Small intestine (tissue), 7 donors: ENCODE measurements around the gene FLCN. TPM values are rescaled to one million over a fixed set of nuclear protein-coding genes. Genes with fewer than 3 reads are reported as not detected.
A peak's percentile ranks its signal among the peaks of the same experiment; 100 is the strongest.

Experiments
- DNase-seq, 2 donors: peaks; one replicate each; pipeline versions ENCODE4 v3.0.0 to v3.0.0-alpha.2; 2013
- FAIRE-seq: peaks from 2 replicates; lab custom pipeline; 2012; peaks lifted over from hg19 to GRCh38; lab: Jason Lieb, UNC
- H3K27ac ChIP-seq, 3 donors: one replicate each; pipeline ENCODE4 v1.5.1; 2013; ENCODE audit warnings: low read length in 2 of 3, mild to moderate bottlenecking in 2 of 3, control low read depth in 1 of 3, inconsistent platforms in 1 of 3, low read depth in 1 of 3, moderate library complexity in 1 of 3
- H3K27me3 ChIP-seq, 3 donors: one replicate each; pipeline ENCODE4 v1.6.1; 2013; ENCODE audit warnings: low read length in 3 of 3, inconsistent platforms in 1 of 3; ENCODE audit not compliant: control insufficient read depth in 3 of 3, insufficient read depth in 3 of 3
- H3K36me3 ChIP-seq, 3 donors: one replicate each; pipeline ENCODE4 v1.6.1; 2013; ENCODE audit warnings: low read length in 3 of 3, inconsistent platforms in 1 of 3, low read depth in 1 of 3, mild to moderate bottlenecking in 1 of 3, moderate library complexity in 1 of 3; ENCODE audit not compliant: control insufficient read depth in 3 of 3, insufficient read depth in 2 of 3
- H3K4me1 ChIP-seq, 3 donors: one replicate each; pipeline ENCODE4 v1.6.1; 2013; ENCODE audit warnings: low read length in 2 of 3, inconsistent platforms in 1 of 3, low read depth in 1 of 3, mild to moderate bottlenecking in 1 of 3, moderate library complexity in 1 of 3; ENCODE audit not compliant: control insufficient read depth in 3 of 3, insufficient read depth in 2 of 3
- H3K4me3 ChIP-seq, 3 donors: one replicate each; pipeline ENCODE4 v1.5.1; 2013; ENCODE audit warnings: low read length in 3 of 3, control low read depth in 1 of 3, inconsistent platforms in 1 of 3, low read depth in 1 of 3, mild to moderate bottlenecking in 1 of 3, moderate library complexity in 1 of 3
- H3K9me3 ChIP-seq, 2 donors: one replicate each; pipeline ENCODE4 v1.6.1; 2013; ENCODE audit warnings: low read depth in 1 of 2, low read length in 1 of 2; ENCODE audit not compliant: control insufficient read depth in 2 of 2, insufficient read depth in 1 of 2
- WGBS, 3 donors: extraction: QIAGEN DNeasy Blood & Tissue Kit; methylation state at CpG; one replicate each; pipeline ENCODE4 v1.1.7; 2013; 5-methylcytosine and 5-hydroxymethylcytosine counted together
- polyA plus RNA-seq, 4 donors: library from polyadenylated mRNA; stranded (reverse) in 3 of 4; unstranded in 1 of 4; fragments of 200-250 nt in 3 of 4; fragments of 120-200 nt in 1 of 4; gene quantifications; one replicate each; pipeline versions ENCODE4 v1.2.1 to v1.2.3, GENCODE V29; 2013
- donor health status: healthy with polysubstance abuse.
- donor health status: control.
- donor health status: control.
- donor health status: Bipolar disorder and iron deficiency.
- donor health status: healthy.

The FLCN gene
- polyA plus RNA-seq, 4 donors, result 17.5 to 119 (median 37.9) TPM

DNA sequence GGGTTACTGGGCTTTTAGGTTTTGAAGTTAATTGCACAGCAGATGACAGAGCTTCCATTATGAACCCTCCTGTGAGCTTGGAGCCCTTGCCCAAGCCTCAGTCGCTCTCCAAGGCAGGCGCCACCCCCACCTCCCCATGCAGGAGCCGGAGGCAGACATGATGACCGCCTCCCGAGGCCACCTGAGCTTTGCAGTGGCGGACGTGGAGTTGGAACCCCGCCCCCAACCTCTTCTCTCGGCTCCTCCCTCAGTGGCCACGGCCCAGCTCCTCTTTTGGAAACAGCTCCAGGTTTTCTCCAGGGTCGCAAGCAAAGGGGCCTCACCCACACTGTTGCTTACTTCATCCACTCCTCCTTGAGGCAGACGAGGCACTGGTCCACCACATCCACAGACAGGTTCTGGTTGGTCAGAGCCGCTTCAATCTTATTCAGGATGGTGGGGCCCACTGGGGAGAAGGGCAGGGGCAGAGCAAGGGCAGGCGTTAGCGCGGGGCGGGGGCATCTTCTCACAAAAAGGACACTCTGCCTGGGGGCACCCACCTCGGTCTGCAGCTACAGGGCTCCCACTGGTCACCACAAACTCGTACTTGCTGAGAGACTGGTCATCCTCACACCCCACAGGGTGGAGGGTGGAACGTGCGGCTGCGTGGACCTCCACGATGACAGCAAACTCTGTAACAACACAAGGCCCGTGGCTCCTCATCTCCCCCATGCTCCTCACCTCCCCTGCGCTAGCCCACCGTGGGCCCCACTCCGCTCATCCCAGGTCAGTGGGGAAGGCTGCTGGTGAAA lies 22.1 kb downstream of the FLCN start:
- no peak overlapping the region for H3K4me3 ChIP-seq
- no peak for FAIRE-seq
- peaks cover 11 to 81% (median 45%) of the 10 kb centered on the region in 3 donors for H3K36me3 ChIP-seq
- WGBS, 3 donors, result 90 to 93% (median 91%) methylated on average over 27 of the region's 27 CpGs
- no peaks in the 10 kb centered on the region for H3K4me1 ChIP-seq
- DNase-seq, result no peak
- no peak overlapping the region for H3K27ac ChIP-seq
- H3K9me3 ChIP-seq, result no peaks in the 10 kb centered on the region
- no peaks in the 10 kb centered on the region for H3K27me3 ChIP-seq

DNA sequence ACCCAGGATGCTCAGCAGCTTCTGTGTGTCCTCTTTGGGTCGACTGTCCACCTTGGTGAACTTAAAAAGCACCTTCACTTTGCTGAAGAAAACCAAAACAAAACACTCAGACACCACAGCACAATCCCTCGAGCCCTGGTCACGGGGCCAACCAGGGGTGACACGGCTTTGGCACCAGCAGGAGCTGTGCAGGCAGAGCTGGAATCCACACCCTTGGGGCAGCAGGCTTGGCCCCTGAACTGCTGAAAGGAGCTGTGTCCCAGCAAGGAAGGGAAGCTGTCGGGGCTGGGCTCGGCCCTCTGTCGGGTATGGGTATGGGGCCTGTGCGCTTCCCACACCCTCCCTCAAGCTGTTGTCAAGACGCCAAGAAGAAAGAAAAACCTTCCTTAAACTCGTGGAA lies 23.2 kb downstream of the FLCN start:
- no peak for FAIRE-seq
- H3K27ac ChIP-seq, result no peak overlapping the region
- peaks cover 5 to 71% (median 45%) of the 10 kb centered on the region in 3 donors for H3K36me3 ChIP-seq
- WGBS, 3 donors, result 84 to 87% (median 86%) methylated on average over 10 of the region's 10 CpGs
- H3K4me3 ChIP-seq, result no peak overlapping the region
- H3K4me1 ChIP-seq, result no peaks in the 10 kb centered on the region
- no peak for DNase-seq
- no peaks in the 10 kb centered on the region for H3K9me3 ChIP-seq
- no peaks in the 10 kb centered on the region for H3K27me3 ChIP-seq

DNA sequence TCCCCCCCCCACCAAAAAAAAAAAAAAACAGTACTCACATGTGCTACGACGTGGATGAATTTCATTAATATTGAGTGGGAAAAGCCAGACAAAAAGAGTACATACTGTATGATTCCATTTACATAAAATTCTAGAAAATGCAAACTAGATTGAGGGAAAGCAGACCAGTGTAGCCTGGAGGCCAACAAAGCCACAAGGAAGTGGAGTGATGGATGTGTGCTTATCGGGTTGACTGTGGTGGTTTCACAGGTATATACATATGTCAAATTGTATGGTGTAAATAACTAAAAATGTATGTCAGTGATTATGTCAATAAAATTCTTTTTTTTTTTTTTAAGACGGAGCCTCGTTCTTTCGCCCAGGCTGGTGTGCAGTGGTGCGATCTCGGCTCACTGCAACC lies 29.0 kb downstream of the FLCN start:
- Histone ChIP-seq H3K4me3 (no peak overlapping the region), H3K36me3 (peaks cover 0 to 31% (median 3%) of the 10 kb centered on the region in 3 donors), H3K27me3 (no peaks in the 10 kb centered on the region), H3K4me1 (peaks cover 0 to 19% (median 4%) of the 10 kb centered on the region in 3 donors), H3K27ac (no peak overlapping the region), H3K9me3 (peaks cover 0 to 3% of the 10 kb centered on the region in 2 donors)
- FAIRE-seq (no peak), DNase-seq (no peak)
- whole genome bisulfite sequencing, 3 donors, result 85 to 87% (median 85%) methylated on average over 8 of the region's 8 CpGs

- FAIRE-seq, result no peak
- Histone ChIP-seq H3K4me3 (peak overlapping the region in 1 of 3 donors; percentile 48), H3K4me1 (peaks cover 0 to 19% (median 4%) of the 10 kb centered on the region in 3 donors), H3K27ac (peak overlapping the region; percentile 10 to 36 (median 28)), H3K27me3 (no peaks in the 10 kb centered on the region), H3K9me3 (peaks cover 0 to 3% of the 10 kb centered on the region in 2 donors), H3K36me3 (peaks cover 0 to 37% (median 0%) of the 10 kb centered on the region in 3 donors)
- DNase-seq, result peak in 1 of 2 donors; percentile 15
- WGBS, 3 donors, result 12 to 49% (median 27%) methylated on average over 16 of the region's 16 CpGs
Measured at GRCh38 chr17:17206913-17207335, 30.0 kb downstream of the FLCN start.

DNA sequence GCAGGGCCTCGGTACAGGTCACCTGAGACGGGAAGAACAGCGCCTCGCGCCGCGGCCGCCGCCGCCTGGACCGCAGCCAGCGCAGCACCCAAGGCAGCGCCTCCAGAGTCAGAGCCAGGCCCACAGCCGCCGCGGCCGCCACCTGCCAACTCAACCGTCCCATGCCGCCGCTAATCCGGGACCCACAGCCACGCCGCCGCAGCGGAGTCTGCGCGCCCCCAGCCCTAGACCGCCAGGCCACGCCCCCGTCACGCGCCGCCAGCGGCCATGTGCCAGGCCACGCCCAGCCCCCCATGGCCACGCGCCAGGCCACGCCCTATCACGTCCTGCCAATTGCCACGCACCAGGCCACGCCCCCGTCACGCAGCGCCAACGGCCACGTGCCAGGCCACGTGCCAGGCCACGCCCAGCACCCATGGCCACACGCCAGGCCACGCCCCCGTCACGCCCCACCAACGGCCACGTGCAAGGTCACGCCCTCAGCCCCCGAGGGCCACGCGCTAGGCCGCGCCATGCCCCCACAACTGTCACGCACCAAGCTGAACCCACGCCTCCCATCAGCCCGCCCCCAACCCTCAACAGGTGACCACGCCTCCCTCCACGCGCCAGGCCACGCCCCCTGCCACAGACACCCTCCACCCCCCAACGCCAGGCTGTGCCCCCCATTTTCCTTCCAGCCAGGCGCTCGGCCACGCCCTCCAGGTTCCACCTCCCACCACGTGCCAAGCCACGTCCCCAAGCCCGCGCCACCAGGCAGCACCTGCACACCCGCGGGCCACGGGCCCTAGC lies 30.6 kb downstream of the FLCN start, which contains the start of gene PLD6:
TSS of gene PLD6 (minus strand) at position 210 of the 789 bp plus-strand sequence. CDS start at position 163, 47 bp downstream.
- 10 to 19% (median 11%) methylated on average over 48 to 78 of the region's 78 CpGs for WGBS, 3 donors
- FAIRE-seq, result no peak
- Histone ChIP-seq H3K36me3 (peaks cover 0 to 41% (median 0%) of the 10 kb centered on the region in 3 donors), H3K9me3 (peaks cover 0 to 3% of the 10 kb centered on the region in 2 donors), H3K27me3 (no peaks in the 10 kb centered on the region), H3K4me1 (peaks cover 0 to 19% (median 4%) of the 10 kb centered on the region in 3 donors), H3K4me3 (peak within 1 kb of the TSS; percentile 28 to 63 (median 48)), H3K27ac (peak within 1 kb of the TSS; percentile 10 to 36 (median 28))
- DNase-seq, result peak; percentile 74 to 84

DNA sequence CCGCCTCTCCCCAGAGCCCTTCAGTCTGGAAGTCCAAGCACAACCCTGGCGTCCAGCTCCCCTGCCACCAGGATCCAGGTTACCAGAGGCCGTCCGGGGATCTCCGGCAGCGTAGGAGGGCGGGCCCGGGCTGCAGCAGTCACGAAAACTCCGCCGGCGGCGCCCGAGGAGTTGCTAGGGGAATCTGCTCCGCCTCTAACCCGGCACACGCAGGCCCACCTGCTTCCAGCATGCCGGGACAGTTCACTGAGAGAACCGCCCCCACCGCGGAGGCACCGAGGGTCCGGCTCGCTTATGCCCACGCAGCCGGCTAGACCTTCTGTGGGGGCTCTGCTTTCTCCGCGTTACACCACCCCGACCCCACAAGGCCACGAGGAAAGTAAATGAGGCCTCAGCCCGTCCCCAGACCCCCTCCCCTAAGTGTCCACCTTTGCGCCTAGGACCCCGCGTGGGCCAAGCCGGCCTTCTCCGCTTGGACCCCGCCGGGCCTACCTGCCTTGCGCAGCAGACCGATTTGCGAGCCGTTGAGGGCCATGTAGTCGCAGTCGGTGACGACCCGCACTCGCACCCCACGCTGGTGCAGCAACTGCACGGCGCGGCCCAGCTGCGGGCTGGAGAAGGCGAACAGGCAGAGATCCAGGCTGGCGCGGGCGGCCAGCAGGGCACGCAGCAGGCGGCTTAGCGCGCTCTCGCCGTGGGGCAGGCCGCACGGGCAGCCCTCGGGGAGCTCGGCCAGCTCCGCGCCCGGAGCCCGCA lies 31.4 kb downstream of the FLCN start:
- FAIRE-seq (no peak), DNase-seq (peak; percentile 54 to 62)
- Histone ChIP-seq H3K9me3 (peaks cover 0 to 3% of the 10 kb centered on the region in 2 donors), H3K27me3 (no peaks in the 10 kb centered on the region), H3K4me1 (peaks cover 0 to 19% (median 4%) of the 10 kb centered on the region in 3 donors), H3K36me3 (peaks cover 0 to 36% (median 0%) of the 10 kb centered on the region in 3 donors), H3K4me3 (peak overlapping the region; percentile 28 to 63 (median 48)), H3K27ac (peak overlapping the region in 1 of 3 donors; percentile 10)
- WGBS, 3 donors, result 0 to 11% (median 1%) methylated on average over 55 to 70 of the region's 70 CpGs

DNA sequence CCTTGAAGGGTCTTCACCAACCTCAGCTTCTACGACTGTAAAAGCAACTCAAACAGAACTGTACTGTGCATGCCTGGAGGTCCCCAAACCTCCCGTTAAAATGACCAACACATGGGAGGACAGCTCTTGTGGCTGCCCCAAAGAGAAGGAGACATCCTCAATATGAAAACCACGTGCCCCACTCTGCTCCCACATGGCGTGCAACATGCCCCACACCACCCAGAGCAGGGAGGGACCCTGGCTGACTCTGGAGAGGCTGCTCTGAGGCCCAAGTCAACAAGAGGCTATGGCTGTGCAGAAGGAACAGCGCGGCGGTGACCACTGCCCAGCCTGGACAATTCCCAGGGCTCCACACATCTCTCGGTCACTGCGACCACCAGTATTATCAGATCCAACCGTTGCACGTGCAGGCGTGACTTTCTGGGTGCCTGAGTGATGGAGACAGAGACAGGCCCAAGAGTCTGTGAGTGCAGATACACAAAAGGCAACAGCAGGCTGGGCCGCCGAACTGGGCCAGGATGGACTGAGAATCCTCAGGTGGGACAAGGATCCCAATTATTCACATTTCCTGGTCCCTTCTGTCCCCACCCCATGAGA lies 32.2 kb downstream of the FLCN start:
- Histone ChIP-seq H3K36me3 (peaks cover 0 to 31% (median 0%) of the 10 kb centered on the region in 3 donors), H3K9me3 (peaks cover 0 to 3% of the 10 kb centered on the region in 2 donors), H3K27ac (no peak overlapping the region), H3K4me1 (peaks cover 0 to 19% (median 4%) of the 10 kb centered on the region in 3 donors), H3K27me3 (no peaks in the 10 kb centered on the region), H3K4me3 (peak overlapping the region in 2 of 3 donors; percentile 48 to 63)
- WGBS, 3 donors, result 61 to 77% (median 63%) methylated on average over 14 of the region's 14 CpGs
- FAIRE-seq, result no peak
- DNase-seq, result no peak
